ENCODE results near the gene LYPD6B. TPM values are rescaled to one million over a fixed set of nuclear protein-coding genes. Genes with fewer than 3 reads are reported as not detected.

Gene LYPD6B
- total and polyA plus RNA-seq, 2 donors (not counting 1 experiment from before 2014, with no cell fraction given): 1.5 to 2.7 TPM

- Mint-ChIP-seq H3K27ac (no peak overlapping the region), H3K4me1 (peaks cover 7% of the 10 kb centered on the region), H3K9me3 (ENCODE audit: insufficient read depth) (no peaks in the 10 kb centered on the region), H3K27me3 (no peaks in the 10 kb centered on the region), H3K4me3 (no peak overlapping the region)
- Histone ChIP-seq H3K27me3 (replicated peaks in 1 of 4; ENCODE audit: control extremely low read depth in 1 of 4, control insufficient read depth in 3 of 4, insufficient read depth in 4 of 4, low read length in 3 of 4) (peaks cover 0 to 5% (median 0%) of the 10 kb centered on the region in 4 experiments), H4K20me1 (ENCODE audit: control insufficient read depth, insufficient read depth, low read length, poor library complexity, severe bottlenecking) (no peaks in the 10 kb centered on the region), H3K9ac (ENCODE audit: low read length) (no peak overlapping the region), H3K36me3 (replicated peaks in 1 of 2; ENCODE audit: control extremely low read depth in 1 of 2, control insufficient read depth in 1 of 2, extremely low read depth in 1 of 2, insufficient read depth in 2 of 2, low read length in 1 of 2) (no peaks in the 10 kb centered on the region), H3K4me3 (ENCODE audit: control extremely low read depth in 1 of 5, extremely low read depth in 1 of 5, insufficient read depth in 1 of 5, low read depth in 2 of 5, low read length in 4 of 5) (no peak overlapping the region), H3K4me1 (ENCODE audit: control insufficient read depth in 2 of 2, insufficient read depth in 2 of 2, low read length in 2 of 2) (peaks cover 0 to 9% of the 10 kb centered on the region in 2 donors), H3K27ac (ENCODE audit: low read length in 2 of 2) (no peak overlapping the region), H2AFZ (ENCODE audit: insufficient read depth, low read depth, low read length, poor library complexity, severe bottlenecking) (no peak overlapping the region), H3K79me2 (ENCODE audit: control insufficient read depth, insufficient read depth, low read length) (no peaks in the 10 kb centered on the region), H3K9me3 (ENCODE audit: control extremely low read depth in 1 of 3, control insufficient read depth in 2 of 3, insufficient read depth in 1 of 3, low read length in 2 of 3) (no peaks in the 10 kb centered on the region), H3K4me2 (replicated peaks; ENCODE audit: low read depth, low read length, poor library complexity, severe bottlenecking) (no peak overlapping the region)
- intact Hi-C loops (cut with micrococcal nuclease): no loop called here
- WGBS (ENCODE audit: insufficient coverage): no CpG with 5 or more reads among the region's 1 CpG
- POLR2A ChIA-PET: no interaction called here
- no peak for TF ChIP-seq EZH2 (IDR thresholded peaks at IDR 0.05; ENCODE audit: borderline replicate concordance, insufficient read depth, low read depth, low read length, poor library complexity, severe bottlenecking)
- TF ChIP-seq, protein P1, sequence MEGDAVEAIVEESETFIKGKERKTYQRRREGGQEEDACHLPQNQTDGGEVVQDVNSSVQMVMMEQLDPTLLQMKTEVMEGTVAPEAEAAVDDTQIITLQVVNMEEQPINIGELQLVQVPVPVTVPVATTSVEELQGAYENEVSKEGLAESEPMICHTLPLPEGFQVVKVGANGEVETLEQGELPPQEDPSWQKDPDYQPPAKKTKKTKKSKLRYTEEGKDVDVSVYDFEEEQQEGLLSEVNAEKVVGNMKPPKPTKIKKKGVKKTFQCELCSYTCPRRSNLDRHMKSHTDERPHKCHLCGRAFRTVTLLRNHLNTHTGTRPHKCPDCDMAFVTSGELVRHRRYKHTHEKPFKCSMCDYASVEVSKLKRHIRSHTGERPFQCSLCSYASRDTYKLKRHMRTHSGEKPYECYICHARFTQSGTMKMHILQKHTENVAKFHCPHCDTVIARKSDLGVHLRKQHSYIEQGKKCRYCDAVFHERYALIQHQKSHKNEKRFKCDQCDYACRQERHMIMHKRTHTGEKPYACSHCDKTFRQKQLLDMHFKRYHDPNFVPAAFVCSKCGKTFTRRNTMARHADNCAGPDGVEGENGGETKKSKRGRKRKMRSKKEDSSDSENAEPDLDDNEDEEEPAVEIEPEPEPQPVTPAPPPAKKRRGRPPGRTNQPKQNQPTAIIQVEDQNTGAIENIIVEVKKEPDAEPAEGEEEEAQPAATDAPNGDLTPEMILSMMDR (IDR thresholded peaks at IDR 0.05): no peak
- CTCF ChIA-PET: no interaction called here
- ATAC-seq (ENCODE audit: low read depth): no peak
- no peak for DNase-seq
Observed at GRCh38 chr2:149132901-149133300, 94.4 kb downstream of the LYPD6B start.

- ChIA-PET POLR2A (interaction anchor here (0.7 kb wide), 1 partner anchor 180 kb away, joined by 7 read pairs; no protein-coding TSS in a partner anchor), CTCF (no interaction called here)
- no peaks in the 10 kb centered on the region for H3K9me3 Mint-ChIP-seq (ENCODE audit: insufficient read depth)
- Histone ChIP-seq H3K36me3 (replicated peaks in 1 of 2; ENCODE audit: control extremely low read depth in 1 of 2, control insufficient read depth in 1 of 2, extremely low read depth in 1 of 2, insufficient read depth in 2 of 2, low read length in 1 of 2) (no peaks in the 10 kb centered on the region), H3K27me3 (replicated peaks in 1 of 4; ENCODE audit: control extremely low read depth in 1 of 4, control insufficient read depth in 3 of 4, insufficient read depth in 4 of 4, low read length in 3 of 4) (peaks cover 0 to 5% (median 1%) of the 10 kb centered on the region in 4 experiments), H3K4me3 (ENCODE audit: control extremely low read depth in 1 of 5, extremely low read depth in 1 of 5, insufficient read depth in 1 of 5, low read depth in 2 of 5, low read length in 4 of 5) (no peak overlapping the region), H3K4me1 (ENCODE audit: control insufficient read depth in 2 of 2, insufficient read depth in 2 of 2, low read length in 2 of 2) (peaks cover 0 to 5% of the 10 kb centered on the region in 2 donors), H3K9ac (ENCODE audit: low read length) (no peak overlapping the region), H2AFZ (ENCODE audit: insufficient read depth, low read depth, low read length, poor library complexity, severe bottlenecking) (no peak overlapping the region), H4K20me1 (ENCODE audit: control insufficient read depth, insufficient read depth, low read length, poor library complexity, severe bottlenecking) (no peaks in the 10 kb centered on the region), H3K79me2 (ENCODE audit: control insufficient read depth, insufficient read depth, low read length) (no peaks in the 10 kb centered on the region), H3K4me2 (replicated peaks; ENCODE audit: low read depth, low read length, poor library complexity, severe bottlenecking) (no peak overlapping the region), H3K9me3 (ENCODE audit: control extremely low read depth in 1 of 3, control insufficient read depth in 2 of 3, insufficient read depth in 1 of 3, low read length in 2 of 3) (no peaks in the 10 kb centered on the region), H3K27ac (ENCODE audit: low read length in 2 of 2) (no peak overlapping the region)
- TF ChIP-seq, protein P1 (IDR thresholded peaks at IDR 0.05): no peak
- no peak for TF ChIP-seq EZH2 (IDR thresholded peaks at IDR 0.05; ENCODE audit: borderline replicate concordance, insufficient read depth, low read depth, low read length, poor library complexity, severe bottlenecking)
- DNase-seq (no peak), ATAC-seq (ENCODE audit: low read depth) (no peak)
- H3K4me1 Mint-ChIP-seq: peaks cover 3% of the 10 kb centered on the region
- WGBS (ENCODE audit: insufficient coverage): 80% methylated on average over 1 of the region's 5 CpGs
- no peak overlapping the region for H3K4me3 Mint-ChIP-seq
- H3K27ac Mint-ChIP-seq: no peak overlapping the region
- no peaks in the 10 kb centered on the region for H3K27me3 Mint-ChIP-seq
- intact Hi-C loops (cut with micrococcal nuclease): no loop called here
Observed at GRCh38 chr2:149134335-149134923, 95.9 kb downstream of the LYPD6B start.

Data from B cell (primary cell).